HG03103 (cell line): ENCODE results near the gene SSX2IP.
"Not testable (repeated sequence)": the region's sequence is repeated elsewhere in the genome, so short reads cannot be mapped to it uniquely, and the experiment has no call there.

Source experiments
- ATAC-seq: cut with Tn5 transposase; IDR thresholded peaks from one replicate; pipeline ENCODE4 v1.9.1; 2021; ENCODE audit warnings: low read depth; ENCODE audit not compliant: unreplicated experiment

The SSX2IP gene

GRCh38 chr1:84621553-84621952, 68.7 kb downstream of the SSX2IP start:
- no peak for ATAC-seq

GRCh38 chr1:84620720-84621313, 69.4 kb downstream of the SSX2IP start:
- peak; percentile 90 for ATAC-seq

DNA sequence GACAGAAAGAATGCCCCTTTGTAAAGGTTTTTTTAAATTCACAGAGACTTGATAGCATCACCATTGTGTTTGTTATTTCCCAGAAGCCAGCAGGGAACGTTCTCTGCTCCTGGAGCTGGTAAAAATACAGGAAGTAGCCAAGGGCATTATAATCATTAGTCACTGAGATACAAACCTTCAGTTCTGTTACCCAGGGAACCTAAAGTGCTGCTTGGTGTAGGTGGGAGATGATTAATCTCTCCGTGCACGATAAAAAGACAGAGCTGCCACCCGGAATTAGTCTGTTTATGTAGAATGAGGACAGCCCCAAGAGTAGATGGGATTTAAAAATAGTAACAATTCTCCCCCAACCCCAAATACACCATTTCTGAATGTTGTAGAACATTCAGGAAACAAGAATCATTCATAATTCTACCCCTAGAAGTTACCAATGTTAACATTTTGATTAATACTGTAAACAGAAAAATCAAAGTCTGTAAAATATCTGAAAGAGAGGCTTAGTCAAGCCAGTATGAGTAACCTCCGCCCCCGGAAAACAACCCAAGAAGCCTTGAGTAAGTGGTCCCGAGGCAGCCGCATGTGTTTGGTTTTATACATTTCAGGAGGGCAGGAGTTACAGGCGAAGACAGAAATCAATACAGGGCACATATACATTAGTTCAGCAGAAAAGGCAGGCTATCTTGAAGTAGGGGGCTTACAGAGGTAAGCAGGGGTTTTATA, 70.7 kb downstream of the SSX2IP start:
- no peak for ATAC-seq

DNA sequence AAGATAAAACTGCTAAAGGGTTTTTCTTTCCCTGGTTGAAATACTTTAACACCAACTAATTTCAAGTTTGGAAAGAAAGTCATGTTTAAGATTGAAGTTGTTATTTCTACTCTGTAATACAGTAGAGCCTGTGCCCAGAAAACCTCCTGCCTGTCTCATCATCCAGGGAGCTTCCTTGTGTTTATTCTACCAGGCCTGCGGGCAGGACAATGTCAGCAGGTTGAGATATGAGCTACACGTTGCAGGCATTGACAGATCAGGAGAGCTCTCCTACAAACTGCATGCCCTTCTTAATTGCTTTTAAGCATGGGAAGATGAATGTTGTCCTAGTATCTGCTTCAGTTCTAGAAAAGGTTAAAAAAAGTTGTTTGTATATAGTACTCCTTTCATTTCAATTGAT, 72.9 kb downstream of the SSX2IP start:
- no peak for ATAC-seq

DNA sequence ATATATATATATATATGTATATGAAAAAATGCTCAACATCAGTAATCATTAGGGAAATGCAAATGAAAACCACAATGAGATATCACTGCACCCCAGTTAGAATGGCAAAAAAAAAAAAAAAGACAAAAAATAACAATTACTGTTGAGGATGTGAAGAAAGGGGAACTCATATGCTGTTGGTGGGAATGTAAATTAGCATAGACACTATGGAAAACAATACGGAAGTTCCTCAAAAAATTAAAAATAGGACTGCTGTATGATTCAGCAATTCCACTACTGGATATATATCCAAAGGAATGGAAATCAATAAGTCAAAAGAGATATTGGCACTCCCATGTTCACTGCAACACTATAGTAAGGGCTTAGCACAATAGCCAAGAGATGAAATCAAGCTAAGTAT, 74.5 kb downstream of the SSX2IP start:
- no peak for ATAC-seq

- no peak for ATAC-seq
Observed at GRCh38 chr1:84613887-84614286, 76.4 kb downstream of the SSX2IP start.

- no peak for ATAC-seq
Observed at GRCh38 chr1:84613026-84613425, 77.2 kb downstream of the SSX2IP start.

GRCh38 chr1:84611796-84612195, 78.5 kb downstream of the SSX2IP start:
- no peak for ATAC-seq

DNA sequence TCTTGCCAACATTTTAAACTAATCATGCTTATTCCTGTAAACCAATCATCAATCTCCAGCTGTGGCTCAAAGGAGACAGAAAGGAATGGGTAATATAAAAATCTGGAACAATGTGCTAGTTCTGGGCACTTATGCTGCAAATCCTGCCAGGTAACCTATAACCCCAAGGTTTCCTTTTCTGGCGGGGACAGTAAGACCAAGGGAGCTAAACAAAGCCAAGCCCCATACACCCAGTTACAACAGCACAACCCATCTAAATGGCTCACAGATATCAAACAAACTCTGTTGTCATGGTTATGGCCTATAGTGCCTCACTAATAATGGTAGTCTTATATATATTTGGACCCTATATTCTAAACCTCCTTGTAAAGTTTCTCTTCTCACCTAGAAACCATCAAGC, 79.2 kb downstream of the SSX2IP start:
- ATAC-seq = no peak

GRCh38 chr1:84606977-84607376, 83.3 kb downstream of the SSX2IP start:
- no peak for ATAC-seq

GRCh38 chr1:84605157-84605556, 85.1 kb downstream of the SSX2IP start:
- no peak for ATAC-seq

DNA sequence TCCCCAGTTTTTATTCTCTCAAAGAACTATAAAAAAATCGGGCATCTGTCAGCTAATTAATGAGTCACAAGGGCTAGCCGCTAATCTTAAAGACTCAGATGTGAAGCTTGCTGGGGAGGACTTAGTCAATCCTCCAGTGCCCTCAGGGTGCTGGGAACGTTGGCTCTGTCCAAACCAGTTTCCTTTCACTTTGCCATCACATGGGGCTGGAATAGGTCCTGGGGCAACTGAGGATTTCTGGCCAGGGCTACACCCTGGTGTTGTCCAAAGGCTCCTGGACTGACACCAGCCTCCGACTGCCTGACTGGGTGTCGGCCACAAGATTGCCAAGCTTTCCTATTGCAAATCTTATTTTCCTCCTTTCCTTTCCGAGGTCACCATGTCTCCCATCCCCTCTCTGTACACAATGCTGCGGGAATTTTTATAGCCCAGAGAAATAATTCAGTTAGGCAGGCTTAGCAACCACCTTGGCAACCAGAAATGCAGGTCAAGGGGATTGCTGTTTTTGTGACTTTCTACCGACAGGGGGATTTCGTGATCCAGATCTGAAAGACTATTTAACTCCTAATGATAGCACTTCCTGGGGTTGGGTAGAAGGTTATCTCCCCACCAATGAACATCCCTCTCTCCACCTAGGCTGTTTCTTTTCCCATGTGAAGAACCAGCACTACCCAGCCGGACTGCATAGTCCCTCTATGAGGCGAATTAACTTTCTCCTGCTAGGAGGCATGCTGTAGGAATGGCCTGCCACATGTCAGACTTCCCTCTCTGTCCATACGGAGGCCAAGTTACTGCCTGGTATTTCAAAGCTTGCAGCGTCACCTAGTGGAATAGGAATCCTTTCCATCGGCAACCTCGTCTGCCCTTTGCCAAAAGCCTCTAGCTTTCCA, 86.1 kb downstream of the SSX2IP start:
- no peak for ATAC-seq

DNA sequence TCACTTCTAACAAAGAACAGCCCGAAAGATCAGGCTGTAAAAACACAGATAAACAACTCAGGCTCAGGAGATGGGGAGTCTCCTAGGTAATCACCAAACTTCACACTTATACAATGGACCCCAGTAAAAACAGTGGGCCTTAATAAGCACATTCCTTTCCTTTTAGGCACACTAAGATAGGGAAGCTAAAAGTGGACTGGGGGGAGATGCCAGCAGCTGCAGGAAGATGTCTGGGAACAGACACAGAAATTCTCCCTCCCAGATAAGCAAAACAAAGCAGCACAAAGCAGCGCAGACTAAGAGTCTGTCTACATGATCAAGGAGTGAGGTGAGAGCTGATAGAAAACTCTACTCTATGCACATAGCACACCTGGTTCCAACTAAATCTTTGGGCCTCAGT, 87.0 kb downstream of the SSX2IP start:
- no peak for ATAC-seq

- ATAC-seq = no peak
Observed at GRCh38 chr1:84600796-84601195, 89.5 kb downstream of the SSX2IP start.

GRCh38 chr1:84598846-84599741, 91.2 kb downstream of the SSX2IP start:
- peak; percentile 83 for ATAC-seq

DNA sequence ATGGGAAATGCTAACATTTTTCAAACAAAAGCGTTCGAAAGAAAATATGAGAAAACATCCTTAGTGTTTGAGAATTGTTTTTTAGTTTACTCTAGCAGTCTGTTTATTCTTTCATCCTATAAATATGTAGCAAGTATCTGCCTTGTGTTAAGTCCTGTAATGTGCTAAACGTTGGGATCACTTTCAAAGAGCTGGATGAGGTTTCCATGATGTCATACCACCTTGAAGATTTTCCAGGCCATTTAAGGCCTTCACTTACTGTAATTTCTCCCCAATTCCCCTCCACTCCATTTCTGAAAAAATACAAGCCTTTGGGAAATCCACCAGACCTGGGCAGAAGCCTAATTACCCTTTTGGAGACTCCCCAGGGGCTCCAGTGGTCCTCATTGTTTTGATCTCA, 91.8 kb downstream of the SSX2IP start:
- ATAC-seq = peak; percentile 3

GRCh38 chr1:84597011-84597410, 93.2 kb downstream of the SSX2IP start:
- no peak for ATAC-seq

DNA sequence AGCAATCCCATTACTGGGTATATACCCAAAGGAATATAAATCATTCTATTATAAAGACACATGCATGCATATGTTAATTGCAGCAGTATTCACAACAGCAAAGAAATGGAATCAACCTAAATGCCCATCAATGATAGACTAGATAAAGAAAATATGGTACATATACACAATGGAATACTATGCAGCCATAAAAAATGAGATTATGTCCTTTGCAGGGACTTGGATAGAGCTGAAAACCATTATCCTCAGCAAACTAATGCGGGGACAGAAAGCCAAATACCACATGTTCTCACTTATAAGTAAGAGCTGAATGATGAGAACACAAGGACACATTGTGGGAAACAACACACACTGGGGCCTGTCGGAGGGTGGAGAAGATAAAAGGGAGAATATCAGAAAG, 95.3 kb downstream of the SSX2IP start:
- ATAC-seq = not testable (repeated sequence)
